KG1 (cell line): ENCODE data around the gene GTF2I.
"Not testable (repeated sequence)": the region's sequence is repeated elsewhere in the genome, so short reads cannot be mapped to it uniquely, and the experiment has no call there.

Experiments
- DNase-seq: peaks from one replicate; lab custom pipeline; 2025; lab: John Stamatoyannopoulos, UW

The GTF2I gene

DNA sequence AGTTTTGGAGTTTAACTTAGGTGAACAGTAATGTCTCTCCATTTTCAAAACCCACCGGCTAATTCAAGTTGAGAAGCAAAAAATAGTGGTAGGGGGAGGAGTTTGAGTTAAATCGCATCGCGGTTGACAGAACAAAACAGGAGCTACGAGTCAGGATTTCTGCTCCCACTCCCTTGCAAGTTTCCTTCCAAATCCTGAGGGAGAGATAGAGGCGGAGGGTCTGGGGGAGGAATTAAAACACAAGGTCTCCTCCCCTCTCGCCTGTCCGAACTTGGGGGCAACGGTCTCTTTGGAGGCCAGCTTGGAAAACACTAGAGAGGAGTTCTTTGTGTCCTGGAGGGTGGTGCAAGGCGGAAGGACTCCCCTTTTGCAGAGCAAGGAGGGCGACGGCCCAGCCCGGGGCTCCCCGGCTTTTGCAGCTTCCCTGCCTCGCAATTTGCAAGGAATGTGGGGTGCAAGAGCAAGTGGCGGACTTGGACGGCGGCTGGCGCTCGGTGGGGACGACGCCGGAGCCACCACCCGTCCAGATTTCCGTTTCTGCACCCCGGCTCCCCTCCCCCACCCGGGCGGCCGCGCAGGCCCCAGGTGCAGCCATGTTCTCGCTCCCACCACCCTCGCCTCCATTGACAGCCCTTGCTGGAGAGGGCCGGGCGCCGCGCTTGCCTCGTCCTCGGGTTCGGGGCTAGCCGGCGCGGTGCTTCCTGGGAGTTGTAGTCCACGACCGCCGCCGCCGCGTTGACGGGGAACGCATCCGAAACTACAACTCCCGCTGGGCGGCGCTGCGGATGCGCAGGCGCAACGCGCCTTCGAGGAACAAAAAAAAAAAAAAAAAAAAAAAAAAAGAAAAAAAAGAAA, 454 bp upstream of the GTF2I start:
- peak; percentile 80 for DNase-seq

DNA sequence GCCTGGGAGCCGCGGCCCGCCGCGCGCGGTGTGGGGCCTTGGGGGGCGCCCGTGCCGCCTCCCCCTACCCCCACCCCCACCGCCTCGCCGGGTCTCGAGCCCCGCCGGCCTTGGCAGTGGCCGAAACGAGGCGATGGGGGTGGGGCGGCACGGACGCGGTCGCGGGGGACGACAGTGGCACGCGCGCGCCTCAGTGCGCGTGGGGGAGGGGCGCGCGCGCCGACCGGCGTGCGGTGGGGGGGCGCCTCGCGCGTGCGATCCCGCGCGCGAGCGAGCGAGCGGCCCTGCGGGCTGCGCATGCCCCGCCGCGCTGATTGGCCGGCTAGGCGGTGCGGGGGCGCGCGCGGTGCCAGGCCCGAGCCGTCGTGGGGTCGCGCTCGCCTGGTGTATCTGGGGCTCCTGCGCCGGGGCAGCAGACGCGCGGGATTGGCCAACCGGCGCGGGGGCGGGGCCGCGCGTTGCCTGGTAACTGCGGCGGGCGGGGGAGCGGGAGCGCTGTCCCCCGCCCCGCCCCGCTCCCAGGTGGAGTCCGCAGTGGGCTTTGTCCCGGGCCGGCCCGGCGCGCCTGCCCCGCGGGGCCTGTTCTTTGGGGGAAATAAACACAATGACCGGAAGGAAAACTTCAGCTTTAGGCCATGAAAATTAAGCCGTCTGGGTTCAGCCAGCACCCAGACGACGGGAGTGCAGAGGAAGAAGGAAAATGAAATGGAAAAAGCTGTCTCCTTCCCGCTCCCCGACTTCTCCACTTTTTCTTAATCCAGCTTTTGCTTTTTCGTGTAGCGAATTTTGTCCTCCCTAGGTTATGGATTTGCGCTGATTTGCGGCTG, 873 bp downstream of the GTF2I start:
- DNase-seq = peak; percentile 60

- not testable (repeated sequence) for DNase-seq
Measured at GRCh38 chr7:74660202-74660601, 2.7 kb downstream of the GTF2I start.

DNA sequence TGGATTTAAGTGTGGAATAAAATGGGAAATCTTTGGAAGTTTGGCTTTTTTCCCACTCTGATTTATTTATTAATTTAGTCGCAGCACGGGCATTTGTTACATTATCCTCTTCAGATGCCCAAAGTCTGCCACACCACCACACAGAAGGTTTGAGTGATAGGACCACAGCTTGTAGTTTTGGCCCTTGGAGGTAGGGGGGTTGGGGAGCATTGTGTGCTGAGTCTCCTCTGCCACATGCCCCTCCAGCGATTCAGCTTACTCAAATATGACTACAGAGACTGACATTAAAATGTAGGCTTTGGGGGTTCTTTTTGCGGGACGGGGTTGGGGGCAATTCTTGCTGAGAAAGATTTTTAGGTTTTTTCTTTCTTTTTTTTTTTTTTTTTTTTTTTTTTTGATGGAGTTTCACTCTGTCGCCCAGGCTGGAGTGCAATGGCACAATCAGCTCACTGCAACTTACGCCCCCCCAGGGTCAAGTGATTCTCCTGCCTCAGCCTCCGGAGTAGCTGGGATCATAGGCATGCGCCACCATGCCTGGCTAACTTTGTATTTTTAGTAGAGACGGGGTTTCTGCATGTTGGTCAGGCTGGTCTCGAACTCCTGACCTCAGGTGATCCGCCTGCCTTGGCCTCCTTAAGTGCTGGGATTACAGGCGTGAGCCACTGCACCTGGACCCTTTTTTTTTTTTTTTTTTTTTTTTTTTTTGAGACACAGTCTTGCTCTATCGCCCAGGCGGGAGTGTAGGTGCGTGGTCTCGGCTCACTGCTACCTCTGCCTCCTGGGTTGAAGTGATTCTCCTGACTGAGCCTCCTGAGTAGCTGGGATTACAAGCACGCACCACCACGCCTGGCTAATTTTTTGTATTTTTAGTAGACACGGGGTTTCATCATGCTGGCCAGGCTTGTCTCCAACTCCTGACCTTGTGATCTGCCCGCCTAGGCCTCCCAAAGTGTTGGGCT, 4.6 kb downstream of the GTF2I start:
- not testable (repeated sequence) for DNase-seq

DNA sequence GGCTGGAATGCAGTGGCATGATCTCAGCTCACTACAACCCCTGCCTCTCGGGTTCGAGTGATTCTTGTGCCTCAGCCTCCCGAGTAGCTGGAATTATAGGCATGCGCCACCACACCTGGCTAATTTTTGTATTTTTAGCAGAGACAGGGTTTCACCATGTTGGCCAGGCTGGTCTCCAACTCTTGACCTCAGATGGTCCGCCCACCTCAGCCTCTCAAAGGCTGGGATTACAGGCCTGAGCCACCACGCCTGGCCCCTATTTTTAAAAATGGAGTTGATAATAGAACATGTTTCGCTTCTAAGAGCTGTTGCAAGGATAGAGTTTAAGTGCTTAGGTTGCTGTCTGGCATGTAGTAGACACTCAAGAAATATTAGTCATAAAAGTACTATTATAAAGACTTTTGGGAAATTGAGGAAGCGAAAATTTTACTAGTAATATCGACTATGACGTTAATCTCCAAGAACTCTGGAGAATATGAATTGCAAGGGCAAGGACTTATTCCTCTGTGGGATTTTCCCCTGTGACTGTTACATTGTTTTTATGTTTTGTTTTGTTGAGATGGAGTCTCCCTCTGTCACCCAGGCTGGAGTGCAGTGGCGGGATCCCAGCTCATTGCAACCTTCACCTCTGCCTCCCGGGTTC, 7.9 kb downstream of the GTF2I start:
- no peak for DNase-seq

GRCh38 chr7:74667013-74667412, 9.5 kb downstream of the GTF2I start:
- DNase-seq = not testable (repeated sequence)

GRCh38 chr7:74667520-74667919, 10.0 kb downstream of the GTF2I start:
- not testable (repeated sequence) for DNase-seq

- DNase-seq = no peak
Measured at GRCh38 chr7:74671602-74672001, 14.1 kb downstream of the GTF2I start.

- no peak for DNase-seq
Measured at GRCh38 chr7:74672343-74672915, 14.9 kb downstream of the GTF2I start.

GRCh38 chr7:74674166-74674565, 16.6 kb downstream of the GTF2I start:
- no peak for DNase-seq

DNA sequence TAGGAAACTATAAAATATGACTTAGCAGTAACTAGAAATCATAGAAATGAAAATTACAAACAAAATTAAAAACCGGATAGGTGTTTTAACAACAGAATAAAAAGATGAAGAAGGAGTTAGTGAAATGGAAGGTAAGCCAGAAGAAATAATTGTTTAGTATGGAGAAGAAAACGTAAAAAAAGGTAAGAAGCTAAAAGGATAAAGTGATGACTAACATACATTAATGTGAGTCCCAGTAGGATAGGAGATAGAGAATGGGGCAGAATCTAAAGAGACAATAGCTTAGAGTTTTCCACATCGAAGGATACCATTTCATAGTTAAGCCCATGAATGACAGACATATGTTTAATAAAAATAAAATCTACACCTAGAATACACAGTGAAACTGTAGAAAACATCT, 25.3 kb downstream of the GTF2I start:
- no peak for DNase-seq

GRCh38 chr7:74683799-74684198, 26.3 kb downstream of the GTF2I start:
- no peak for DNase-seq

DNA sequence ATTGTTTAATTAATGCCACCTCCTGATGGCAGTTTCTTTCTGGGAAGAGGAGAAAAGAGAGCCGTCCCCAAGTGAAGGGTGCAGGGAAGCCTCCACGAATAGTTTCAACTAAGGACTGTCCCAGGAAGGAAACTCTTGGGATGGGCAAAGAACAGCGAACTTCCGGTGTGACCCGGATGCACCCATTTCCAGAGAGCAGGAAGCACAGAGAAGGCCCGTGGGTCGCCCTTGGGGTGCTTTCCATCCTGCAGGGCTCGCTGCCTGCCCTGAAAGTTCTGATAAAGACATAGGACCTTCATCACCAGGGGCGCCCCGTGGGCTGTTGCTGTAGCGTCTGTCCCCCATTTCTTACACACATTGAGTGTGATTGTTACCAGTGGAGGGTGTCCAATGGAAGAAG, 27.0 kb downstream of the GTF2I start:
- no peak for DNase-seq

DNA sequence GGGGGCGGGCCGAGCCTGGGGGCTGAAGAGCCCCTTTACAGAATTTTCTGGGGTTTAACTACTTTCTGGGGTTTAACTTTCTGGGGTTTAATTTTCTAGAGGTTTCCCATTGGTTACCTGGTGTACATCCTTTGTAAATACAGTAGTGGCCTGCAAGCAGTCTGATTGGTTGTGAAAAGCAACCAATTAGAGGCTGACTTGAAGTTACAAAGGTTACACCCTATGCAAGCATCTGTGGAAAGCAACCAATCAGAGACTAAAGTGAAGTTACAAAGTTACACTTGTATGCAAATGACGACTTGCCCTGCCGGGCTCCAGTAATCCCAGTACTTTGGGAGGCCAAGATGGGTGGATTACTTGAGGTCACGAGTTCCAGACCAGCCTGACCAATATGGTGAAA, 27.4 kb downstream of the GTF2I start:
- no peak for DNase-seq

- no peak for DNase-seq
Measured at GRCh38 chr7:74690474-74690873, 33.0 kb downstream of the GTF2I start.

- not testable (repeated sequence) for DNase-seq
Measured at GRCh38 chr7:74704419-74704818, 46.9 kb downstream of the GTF2I start.

- DNase-seq = no peak
Measured at GRCh38 chr7:74707238-74707637, 49.7 kb downstream of the GTF2I start.

DNA sequence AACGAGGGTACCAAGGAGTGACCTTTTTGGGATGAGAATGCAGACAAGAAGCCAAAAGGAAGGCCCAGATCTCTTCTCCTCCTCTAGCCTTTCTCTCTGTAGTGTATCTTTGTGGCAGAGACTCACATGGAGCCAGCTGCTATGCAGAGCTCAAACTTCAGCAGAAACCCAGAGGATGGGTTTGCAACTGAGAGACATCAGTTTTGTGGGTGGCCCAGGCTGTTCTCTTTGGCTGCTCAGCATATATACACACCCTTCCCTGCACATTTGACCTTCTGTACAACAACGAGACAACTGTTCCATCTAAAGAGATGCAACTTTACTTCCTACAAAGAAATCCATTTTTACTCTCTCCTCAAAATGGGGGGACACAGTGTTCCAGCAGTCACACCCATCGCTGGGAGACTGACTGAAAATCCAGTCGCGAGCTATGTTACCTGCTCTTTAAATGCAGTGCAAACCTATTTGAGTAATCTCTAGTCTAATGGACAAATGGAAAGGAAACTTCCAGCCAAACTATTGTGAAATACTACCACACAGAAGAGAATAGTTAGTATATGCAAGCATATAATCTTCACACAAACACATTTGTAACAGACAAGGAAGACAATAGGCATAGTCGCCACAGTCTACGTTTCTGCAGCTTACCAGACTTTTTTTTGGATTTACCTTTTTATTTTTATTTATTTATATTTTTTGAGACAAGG, 51.2 kb downstream of the GTF2I start:
- DNase-seq = no peak

GRCh38 chr7:74709880-74710671, 52.6 kb downstream of the GTF2I start:
- no peak for DNase-seq

DNA sequence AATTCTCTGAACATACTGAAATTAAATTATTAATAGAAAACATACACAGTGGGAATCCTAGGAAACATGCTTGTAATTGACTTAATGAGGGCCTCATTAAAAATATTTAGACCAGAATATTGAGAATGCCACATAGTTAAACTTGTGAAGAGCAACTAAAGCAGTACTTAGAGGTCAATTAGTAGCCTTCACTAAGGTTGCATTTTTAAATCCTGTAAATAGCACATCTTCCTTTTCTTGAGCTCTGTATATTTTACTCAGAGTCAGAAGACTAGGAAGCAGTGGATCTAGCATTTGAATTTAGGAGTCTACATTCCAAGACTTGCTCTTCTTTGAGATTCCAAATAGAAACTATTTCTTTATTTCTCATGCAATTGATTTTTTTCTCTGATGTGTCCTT, 56.0 kb downstream of the GTF2I start:
- DNase-seq = no peak
